ENCODE measurements around the gene LILRB1. TPM values are rescaled to one million over a fixed set of nuclear protein-coding genes. Genes with fewer than 3 reads are reported as not detected.
"Not testable (repeated sequence)": the region's sequence is repeated elsewhere in the genome, so short reads cannot be mapped to it uniquely, and the experiment has no call there.

Gene LILRB1
- total RNA-seq, 1 donor from 2014 or later: 1.3 TPM

DNA sequence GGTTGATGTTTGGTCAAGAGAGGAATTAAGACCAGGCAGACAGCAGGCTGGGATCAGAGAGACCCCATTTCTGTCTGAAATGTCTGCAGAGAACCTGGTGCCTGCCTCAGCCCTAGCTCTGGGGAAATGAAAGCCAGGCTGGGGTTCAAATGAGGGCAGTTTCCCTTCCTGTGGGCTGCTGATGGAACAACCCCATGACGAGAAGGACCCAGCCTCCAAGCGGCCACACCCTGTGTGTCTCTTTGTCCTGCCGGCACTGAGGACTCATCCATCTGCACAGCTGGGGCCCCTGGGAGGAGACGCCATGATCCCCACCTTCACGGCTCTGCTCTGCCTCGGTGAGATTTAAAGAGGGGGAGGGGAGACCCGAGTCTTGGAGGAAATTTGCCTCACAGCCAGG lies 32.4 kb downstream of the LILRB1 start, which contains the start of gene LILRB4:
LILRB4 (plus strand) TSS at position 256 of the 400 bp plus-strand sequence; CDS start at position 305, 49 bp downstream.
- no peak for ATAC-seq

- ATAC-seq: no peak
These were observed 35.2 kb downstream of the LILRB1 start for GRCh38 chr19:54665530-54665929.

DNA sequence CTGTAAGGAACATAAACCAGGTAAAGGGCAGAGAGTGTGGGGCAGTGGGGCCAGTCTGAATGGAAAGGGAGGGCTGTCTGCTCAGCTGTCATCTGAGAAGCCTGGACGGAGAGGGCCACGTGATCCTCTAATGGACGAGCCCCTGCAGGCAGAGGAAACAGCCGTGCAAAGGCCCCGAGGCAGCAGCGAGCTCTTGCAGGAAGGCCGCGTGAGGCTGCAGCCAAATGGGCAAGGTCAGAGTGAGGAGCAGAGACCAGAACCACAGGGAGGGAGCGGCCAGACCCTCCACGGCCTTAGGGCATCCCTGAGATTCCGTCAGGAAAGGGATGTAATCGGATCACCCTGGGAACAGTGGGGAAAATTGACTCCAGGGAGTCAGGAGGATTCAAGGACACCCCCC lies 36.9 kb downstream of the LILRB1 start:
- no peak for ATAC-seq

- no peak for ATAC-seq
These were observed 38.1 kb downstream of the LILRB1 start for GRCh38 chr19:54668353-54668752.

- ATAC-seq: no peak
These were observed 40.5 kb downstream of the LILRB1 start for GRCh38 chr19:54670576-54671357.

GRCh38 chr19:54673222-54673621 lies 42.9 kb downstream of the LILRB1 start:
- no peak for ATAC-seq

DNA sequence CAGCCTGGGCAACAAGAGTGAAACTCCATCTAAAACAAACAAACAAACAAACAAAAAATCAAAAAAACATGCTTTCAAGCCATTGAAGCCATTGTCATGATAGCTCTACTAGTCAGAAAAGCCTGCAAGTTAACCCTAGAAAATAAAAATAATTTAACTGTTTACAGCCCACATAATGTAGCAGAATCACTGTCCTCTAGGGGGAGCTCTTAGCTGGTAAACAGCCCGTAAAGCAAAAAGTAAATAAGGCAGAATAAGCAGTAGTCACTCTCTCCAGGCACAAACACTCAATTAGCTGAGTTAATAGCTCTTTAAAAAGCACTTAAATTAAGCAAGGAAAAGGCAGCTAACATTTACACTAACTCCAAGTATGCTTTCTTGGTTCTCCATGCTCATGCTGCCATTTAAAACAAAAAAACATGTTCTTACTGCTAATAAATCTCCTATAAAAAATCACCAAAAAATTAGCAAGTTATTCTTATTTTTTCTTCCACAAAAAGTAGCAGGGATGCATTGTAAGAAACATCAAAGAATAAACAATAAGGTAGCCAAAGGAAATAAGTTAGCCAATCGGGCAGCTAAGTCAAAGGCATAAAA lies 43.8 kb downstream of the LILRB1 start:
- ATAC-seq: no peak

DNA sequence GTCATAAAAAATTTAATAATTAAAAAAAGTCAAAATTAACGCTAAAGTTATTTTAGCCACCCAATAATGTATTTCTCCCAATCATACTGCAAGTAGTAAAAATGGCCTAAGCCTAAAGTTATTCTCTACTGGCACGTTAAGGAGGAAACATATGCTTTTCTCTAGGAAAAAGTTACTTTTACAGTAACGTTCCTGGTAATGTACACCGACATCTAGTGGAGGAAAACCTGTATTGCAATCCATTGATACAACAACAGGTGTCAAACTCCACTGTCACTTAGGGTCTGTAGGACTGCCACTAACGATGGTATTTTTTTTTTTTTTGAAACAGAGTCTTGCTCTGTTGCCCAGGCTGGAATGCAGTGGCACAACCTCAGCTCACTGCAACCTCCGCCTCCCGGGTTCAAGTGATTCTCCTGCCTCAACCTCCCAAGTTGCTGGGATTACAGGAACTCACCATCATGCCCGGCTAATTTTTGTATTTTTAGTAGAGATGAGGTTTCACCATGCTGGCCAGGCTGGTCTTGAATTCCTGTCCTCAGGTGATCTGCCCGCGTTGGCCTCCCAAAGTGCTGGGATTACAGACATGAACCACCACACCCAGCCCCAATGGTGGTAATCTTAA lies 46.0 kb downstream of the LILRB1 start:
- not testable (repeated sequence) for ATAC-seq

GRCh38 chr19:54677217-54677616 lies 46.9 kb downstream of the LILRB1 start:
- ATAC-seq: no peak

- ATAC-seq: not testable (repeated sequence)
These were observed 51.3 kb downstream of the LILRB1 start for GRCh38 chr19:54681596-54681995.

- no peak for ATAC-seq
These were observed 52.1 kb downstream of the LILRB1 start for GRCh38 chr19:54682306-54682856.

DNA sequence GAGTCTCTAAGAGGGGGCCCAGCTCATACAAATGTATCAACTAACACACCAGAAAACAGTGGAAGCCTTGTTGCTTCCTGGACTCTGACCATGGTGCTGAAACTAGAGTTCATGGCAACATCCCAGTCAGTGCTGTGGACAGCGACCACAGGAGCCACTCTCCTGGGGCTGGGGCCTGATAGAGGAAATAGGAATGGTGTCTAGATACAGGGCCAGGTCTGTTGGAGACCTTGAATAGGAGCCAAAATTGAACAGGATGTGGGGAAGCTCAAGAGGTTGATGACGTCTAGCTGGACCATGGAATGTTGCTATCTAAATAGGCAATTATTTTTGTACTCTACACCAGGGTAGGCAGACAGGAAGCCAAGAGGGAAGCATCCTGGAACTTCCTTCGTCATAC lies 54.2 kb downstream of the LILRB1 start:
- no peak for ATAC-seq

Other genes starting within 250 kb of the LILRB1 start
- gene TTYH1, start 215.0 kb upstream of the LILRB1 start, total RNA-seq: 0.44 TPM
- gene LENG8, start 181.3 kb upstream of the LILRB1 start, total RNA-seq: 38.5 TPM
- 7.2 TPM for gene LENG9, start 166.7 kb upstream of the LILRB1 start, total RNA-seq
- 18.2 TPM for gene CDC42EP5, start 157.2 kb upstream of the LILRB1 start, total RNA-seq
- not detected for gene LAIR2, start 127.7 kb upstream of the LILRB1 start, total RNA-seq
- not detected for gene LILRA2, start 56.7 kb upstream of the LILRB1 start, total RNA-seq
- 0.16 TPM for gene LILRA1, start 36.9 kb upstream of the LILRB1 start, total RNA-seq
- gene LILRB4, start 32.5 kb downstream of the LILRB1 start, total RNA-seq: 0.48 TPM
- not detected for gene KIR3DL3, start 94.0 kb downstream of the LILRB1 start, total RNA-seq
- not detected for gene KIR2DL3, start 108.0 kb downstream of the LILRB1 start, total RNA-seq
- gene KIR2DL1, start 139.3 kb downstream of the LILRB1 start, total RNA-seq: not detected
- gene KIR2DL4, start 173.1 kb downstream of the LILRB1 start, total RNA-seq: not detected
- gene KIR3DL1, start 186.0 kb downstream of the LILRB1 start, total RNA-seq: not detected
- gene KIR2DS4, start 202.2 kb downstream of the LILRB1 start, total RNA-seq: not detected
- gene KIR3DL2, start 220.0 kb downstream of the LILRB1 start, total RNA-seq: not detected
- 0.16 TPM for gene FCAR, start 243.8 kb downstream of the LILRB1 start, total RNA-seq

Data from esophagus mucosa (tissue), 1 donor.